Measurements from ENCODE around the gene SOX6. TPM values are rescaled to one million over a fixed set of nuclear protein-coding genes. Genes with fewer than 3 reads are reported as not detected.

Gene SOX6
- total RNA-seq, 1 experiment from 2014 or later, result not detected

- H2BK5ac ChIP-seq (ENCODE audit: insufficient read length, low read length), result no peak overlapping the region
- no peak overlapping the region for H3K4me3 Mint-ChIP-seq
- no peak overlapping the region for H2BK20ac ChIP-seq (ENCODE audit: low read depth, low read length, poor library complexity, severe bottlenecking)
- H3K56ac ChIP-seq (ENCODE audit: insufficient read length, low read depth, low read length), result no peak overlapping the region
- H2AFZ ChIP-seq (ENCODE audit: low read length), result no peak overlapping the region
- whole genome bisulfite sequencing (ENCODE audit: extremely low coverage, insufficient read length, low lambda C conversion rate), result no CpG with 5 or more reads among the region's 1 CpG
- H3K4ac ChIP-seq (ENCODE audit: low read depth, low read length), result no peak overlapping the region
- H3K79me1 ChIP-seq (ENCODE audit: insufficient read depth, low read depth, low read length, poor library complexity, severe bottlenecking), result no peaks in the 10 kb centered on the region
- H3K23ac ChIP-seq (ENCODE audit: insufficient read length, low read depth, low read length), result no peak overlapping the region
- 0 out of 4 replicates have a peak, but pooled peaks cover 0 to 2% of the 10 kb centered on the region in 2 experiments for H3K4me1 Mint-ChIP-seq
- H3K9ac ChIP-seq (ENCODE audit: extremely low read depth, insufficient read length, low read length), result no peak overlapping the region
- no peak for DNase-seq
- no peaks in the 10 kb centered on the region for H3K27me3 Mint-ChIP-seq (ENCODE audit: low read depth)
- H4K5ac ChIP-seq (ENCODE audit: insufficient read length, low read depth, low read length), result no peak overlapping the region
- H2BK12ac ChIP-seq (ENCODE audit: insufficient read length, low read depth, low read length), result no peak overlapping the region
- no peaks in the 10 kb centered on the region for H3K79me2 ChIP-seq (ENCODE audit: insufficient read depth, low read length)
- no peaks in the 10 kb centered on the region for H3K36me3 Mint-ChIP-seq (ENCODE audit: insufficient read depth in 1 of 3, low read depth in 3 of 3)
- TF ChIP-seq, protein P1, sequence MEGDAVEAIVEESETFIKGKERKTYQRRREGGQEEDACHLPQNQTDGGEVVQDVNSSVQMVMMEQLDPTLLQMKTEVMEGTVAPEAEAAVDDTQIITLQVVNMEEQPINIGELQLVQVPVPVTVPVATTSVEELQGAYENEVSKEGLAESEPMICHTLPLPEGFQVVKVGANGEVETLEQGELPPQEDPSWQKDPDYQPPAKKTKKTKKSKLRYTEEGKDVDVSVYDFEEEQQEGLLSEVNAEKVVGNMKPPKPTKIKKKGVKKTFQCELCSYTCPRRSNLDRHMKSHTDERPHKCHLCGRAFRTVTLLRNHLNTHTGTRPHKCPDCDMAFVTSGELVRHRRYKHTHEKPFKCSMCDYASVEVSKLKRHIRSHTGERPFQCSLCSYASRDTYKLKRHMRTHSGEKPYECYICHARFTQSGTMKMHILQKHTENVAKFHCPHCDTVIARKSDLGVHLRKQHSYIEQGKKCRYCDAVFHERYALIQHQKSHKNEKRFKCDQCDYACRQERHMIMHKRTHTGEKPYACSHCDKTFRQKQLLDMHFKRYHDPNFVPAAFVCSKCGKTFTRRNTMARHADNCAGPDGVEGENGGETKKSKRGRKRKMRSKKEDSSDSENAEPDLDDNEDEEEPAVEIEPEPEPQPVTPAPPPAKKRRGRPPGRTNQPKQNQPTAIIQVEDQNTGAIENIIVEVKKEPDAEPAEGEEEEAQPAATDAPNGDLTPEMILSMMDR (conservative IDR thresholded peaks at IDR 0.05), result no peak
- no peaks in the 10 kb centered on the region for H3K9me3 ChIP-seq (ENCODE audit: control insufficient read depth, low read depth, low read length)
- no peak overlapping the region for H4K91ac ChIP-seq (ENCODE audit: insufficient read length, low read depth, low read length)
- no peak overlapping the region for H2BK120ac ChIP-seq (ENCODE audit: low read depth, low read length, poor library complexity, severe bottlenecking)
- no peak overlapping the region for H3K14ac ChIP-seq (ENCODE audit: insufficient read depth, low read length)
- no peak overlapping the region for H4K8ac ChIP-seq (replicated peaks; ENCODE audit: insufficient read length, low read depth, low read length)
- no peak overlapping the region for H3K4me2 ChIP-seq (ENCODE audit: insufficient read depth, insufficient read length, low read length)
- no peak overlapping the region for H2AK5ac ChIP-seq (ENCODE audit: insufficient read length, low read length)
- no peaks in the 10 kb centered on the region for H3K4me1 ChIP-seq (ENCODE audit: insufficient read depth, low read length)
- no peak overlapping the region for H3K18ac ChIP-seq (ENCODE audit: insufficient read length, low read depth, low read length)
- no peaks in the 10 kb centered on the region for H3K23me2 ChIP-seq (ENCODE audit: insufficient read length, low read depth, low read length, poor library complexity, severe bottlenecking)
- H4K20me1 ChIP-seq (ENCODE audit: control insufficient read depth, insufficient read depth, insufficient read length), result no peaks in the 10 kb centered on the region
- no peak overlapping the region for H2BK15ac ChIP-seq (ENCODE audit: low read depth, low read length)
- H3K27ac ChIP-seq (ENCODE audit: insufficient read length, low read depth, low read length), result no peak overlapping the region
- no peak overlapping the region for H3K27ac Mint-ChIP-seq
- no peaks in the 10 kb centered on the region for H3K27me3 ChIP-seq (ENCODE audit: insufficient read depth, low read length)
- no peaks in the 10 kb centered on the region for H3K9me3 Mint-ChIP-seq
- no peak overlapping the region for H3T11ph ChIP-seq (ENCODE audit: low read length)
Observed at GRCh38 chr11:16225623-16226022, 130.7 kb downstream of the SOX6 start.
